HG03442 (cell line): ENCODE results near the gene GMPPA.

ENCODE experiments used
- ATAC-seq: cut with Tn5 transposase; IDR thresholded peaks from one replicate; pipeline ENCODE4 v1.9.1; 2021; ENCODE audit warnings: mild to moderate bottlenecking, moderate library complexity; ENCODE audit not compliant: unreplicated experiment

Gene GMPPA

GRCh38 chr2:219467736-219468075 is 31.0 kb upstream of the GMPPA start:
- no peak for ATAC-seq

DNA sequence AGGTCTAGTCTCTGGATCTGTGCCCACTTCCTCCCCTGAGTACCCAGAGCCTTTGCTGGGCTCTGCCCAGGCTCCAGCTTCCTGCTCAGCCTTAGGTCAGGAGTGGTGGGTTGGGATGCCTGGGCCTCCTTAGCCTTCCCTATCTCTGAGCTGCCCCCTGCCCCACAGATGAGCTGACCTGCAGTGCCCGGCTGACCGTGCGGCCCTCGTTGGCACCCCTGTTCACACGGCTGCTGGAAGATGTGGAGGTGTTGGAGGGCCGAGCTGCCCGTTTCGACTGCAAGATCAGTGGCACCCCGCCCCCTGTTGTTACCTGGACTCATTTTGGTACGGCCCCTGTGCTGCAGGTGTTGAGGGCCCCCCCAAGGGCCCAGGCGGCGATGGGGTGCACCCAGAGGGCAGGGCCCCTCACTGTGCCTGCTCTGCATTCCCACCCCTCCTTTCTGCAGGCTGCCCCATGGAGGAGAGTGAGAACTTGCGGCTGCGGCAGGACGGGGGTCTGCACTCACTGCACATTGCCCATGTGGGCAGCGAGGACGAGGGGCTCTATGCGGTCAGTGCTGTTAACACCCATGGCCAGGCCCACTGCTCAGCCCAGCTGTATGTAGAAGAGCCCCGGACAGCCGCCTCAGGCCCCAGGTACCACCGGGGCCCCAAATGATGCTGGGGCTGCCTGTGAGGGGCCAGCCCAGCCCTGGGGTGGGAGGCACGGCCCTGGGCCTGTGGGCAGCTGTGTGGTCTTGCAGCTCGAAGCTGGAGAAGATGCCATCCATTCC is 30.1 kb upstream of the GMPPA start:
- ATAC-seq = no peak

- no peak for ATAC-seq
Observed at GRCh38 chr2:219469186-219469724, 29.4 kb upstream of the GMPPA start.

DNA sequence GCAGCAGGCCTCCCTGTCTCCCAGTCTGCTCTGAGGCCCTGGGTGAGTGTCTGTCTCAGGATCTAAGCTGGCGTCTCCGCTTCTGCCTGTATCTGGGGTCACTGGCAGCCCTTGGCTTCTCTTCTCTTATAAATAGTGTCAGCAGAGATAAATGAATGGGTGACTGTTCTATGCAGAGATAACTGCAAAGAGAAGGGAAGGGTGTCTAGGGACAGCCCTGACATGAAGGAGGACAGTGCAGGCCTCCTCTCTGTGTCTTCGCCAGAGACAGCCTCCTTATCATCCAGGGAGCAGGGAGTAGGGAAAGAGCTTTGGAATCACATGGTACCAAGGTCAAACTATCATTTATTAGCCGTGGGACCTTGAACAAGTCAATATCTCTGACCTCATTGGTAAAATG is 28.3 kb upstream of the GMPPA start:
- no peak for ATAC-seq

- no peak for ATAC-seq
Observed at GRCh38 chr2:219471476-219472371, 27.0 kb upstream of the GMPPA start.

- ATAC-seq = no peak
Observed at GRCh38 chr2:219472629-219473187, 26.0 kb upstream of the GMPPA start.

GRCh38 chr2:219473511-219473910 is 25.2 kb upstream of the GMPPA start:
- ATAC-seq = no peak

GRCh38 chr2:219474285-219475060 is 24.2 kb upstream of the GMPPA start:
- ATAC-seq = no peak

GRCh38 chr2:219475278-219475677 is 23.4 kb upstream of the GMPPA start:
- no peak for ATAC-seq

DNA sequence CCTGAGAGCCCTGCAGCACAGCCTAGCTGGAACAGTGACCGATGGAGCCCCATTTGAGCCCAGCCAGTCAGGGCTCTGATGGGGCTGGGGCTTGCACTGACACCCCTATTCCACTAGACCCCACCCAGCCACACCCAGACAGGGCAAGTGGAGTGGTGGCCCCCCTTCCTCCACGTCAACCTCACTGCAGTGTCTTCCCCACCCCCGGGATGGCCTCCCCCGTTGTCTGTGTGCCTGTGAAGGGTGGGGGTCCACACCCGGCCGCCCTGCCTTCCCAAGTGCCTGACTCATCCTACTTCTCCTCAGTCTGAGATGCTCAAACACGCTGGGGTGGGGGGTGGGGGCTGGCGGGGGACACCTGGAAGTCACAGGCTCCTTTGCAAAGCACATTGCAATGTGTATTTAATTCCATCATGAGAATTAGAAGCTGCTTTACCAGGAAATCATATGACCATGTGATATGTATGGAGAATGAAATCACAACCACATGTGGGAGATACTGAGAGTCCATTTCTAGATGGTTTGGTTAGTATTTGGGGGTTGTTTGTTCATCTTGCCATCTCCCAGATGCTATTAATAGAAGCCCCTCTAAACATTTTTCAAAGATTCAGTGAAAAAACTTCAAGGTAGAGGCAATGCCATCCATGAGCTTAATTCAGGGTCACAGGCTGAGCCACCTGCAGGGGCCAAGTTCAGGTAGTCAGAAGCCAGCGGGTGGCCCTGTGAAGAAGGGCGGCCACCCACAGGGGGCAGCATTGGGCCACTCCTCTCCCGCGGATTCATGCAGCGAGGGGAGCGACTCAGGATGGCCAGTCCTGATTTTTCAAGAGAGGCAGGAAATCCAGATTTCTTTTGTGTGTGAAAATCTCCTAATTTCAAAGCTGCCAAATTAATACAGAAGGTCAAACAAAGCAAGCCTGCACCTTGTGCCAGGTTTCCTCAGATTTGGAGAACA is 22.7 kb upstream of the GMPPA start:
- peak; percentile 63 for ATAC-seq

- ATAC-seq = no peak
Observed at GRCh38 chr2:219476652-219477151, 22.0 kb upstream of the GMPPA start.

GRCh38 chr2:219477179-219477578 is 21.5 kb upstream of the GMPPA start:
- no peak for ATAC-seq

DNA sequence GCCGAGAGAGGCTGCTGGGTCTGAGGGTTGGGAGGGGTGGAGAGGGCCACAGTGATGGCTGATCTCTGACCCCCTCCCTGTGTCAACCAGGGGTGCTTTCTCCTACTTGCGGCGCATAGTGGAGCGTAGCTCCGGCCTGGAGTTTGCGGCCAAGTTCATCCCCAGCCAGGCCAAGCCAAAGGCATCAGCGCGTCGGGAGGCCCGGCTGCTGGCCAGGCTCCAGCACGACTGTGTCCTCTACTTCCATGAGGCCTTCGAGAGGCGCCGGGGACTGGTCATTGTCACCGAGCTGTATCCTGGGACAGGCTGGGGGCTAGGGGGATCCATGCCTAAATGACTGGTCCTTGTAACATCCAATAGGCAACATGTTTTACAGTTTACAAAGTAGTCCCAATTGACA is 20.9 kb upstream of the GMPPA start:
- no peak for ATAC-seq

- ATAC-seq = no peak
Observed at GRCh38 chr2:219478916-219479315, 19.8 kb upstream of the GMPPA start.

DNA sequence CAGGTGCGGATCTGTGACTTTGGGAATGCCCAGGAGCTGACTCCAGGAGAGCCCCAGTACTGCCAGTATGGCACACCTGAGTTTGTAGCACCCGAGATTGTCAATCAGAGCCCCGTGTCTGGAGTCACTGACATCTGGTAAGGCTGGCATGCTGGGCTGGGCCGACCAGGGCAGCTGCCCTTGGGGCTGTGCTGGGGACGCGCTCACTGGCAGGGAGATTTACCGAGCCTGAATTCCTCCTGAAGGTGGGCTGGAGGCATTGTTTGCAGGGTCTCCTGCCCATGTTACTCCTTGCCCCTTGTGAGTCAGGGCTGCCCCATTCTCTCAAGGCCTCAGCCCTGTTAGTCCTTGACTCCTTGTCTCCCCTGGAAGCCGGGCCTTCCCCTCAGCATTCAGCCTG is 18.7 kb upstream of the GMPPA start:
- ATAC-seq = no peak

GRCh38 chr2:219482674-219483405 is 15.9 kb upstream of the GMPPA start:
- ATAC-seq = no peak

DNA sequence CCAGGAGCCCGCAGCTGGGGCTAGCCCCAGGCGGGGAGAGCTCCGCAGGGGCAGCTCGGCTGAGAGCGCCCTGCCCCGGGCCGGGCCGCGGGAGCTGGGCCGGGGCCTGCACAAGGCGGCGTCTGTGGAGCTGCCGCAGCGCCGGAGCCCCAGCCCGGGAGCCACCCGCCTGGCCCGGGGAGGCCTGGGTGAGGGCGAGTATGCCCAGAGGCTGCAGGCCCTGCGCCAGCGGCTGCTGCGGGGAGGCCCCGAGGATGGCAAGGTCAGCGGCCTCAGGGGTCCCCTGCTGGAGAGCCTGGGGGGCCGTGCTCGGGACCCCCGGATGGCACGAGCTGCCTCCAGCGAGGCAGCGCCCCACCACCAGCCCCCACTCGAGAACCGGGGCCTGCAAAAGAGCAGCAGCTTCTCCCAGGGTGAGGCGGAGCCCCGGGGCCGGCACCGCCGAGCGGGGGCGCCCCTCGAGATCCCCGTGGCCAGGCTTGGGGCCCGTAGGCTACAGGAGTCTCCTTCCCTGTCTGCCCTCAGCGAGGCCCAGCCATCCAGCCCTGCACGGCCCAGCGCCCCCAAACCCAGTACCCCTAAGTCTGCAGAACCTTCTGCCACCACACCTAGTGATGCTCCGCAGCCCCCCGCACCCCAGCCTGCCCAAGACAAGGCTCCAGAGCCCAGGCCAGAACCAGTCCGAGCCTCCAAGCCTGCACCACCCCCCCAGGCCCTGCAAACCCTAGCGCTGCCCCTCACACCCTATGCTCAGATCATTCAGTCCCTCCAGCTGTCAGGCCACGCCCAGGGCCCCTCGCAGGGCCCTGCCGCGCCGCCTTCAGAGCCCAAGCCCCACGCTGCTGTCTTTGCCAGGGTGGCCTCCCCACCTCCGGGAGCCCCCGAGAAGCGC is 15.0 kb upstream of the GMPPA start:
- no peak for ATAC-seq
